Raji (cell line): ENCODE results near the gene ZSWIM5.

Experiments
- POLR2A ChIP-seq: IDR thresholded peaks from 2 replicates; pipeline ENCODE4 v1.6.1; 2011; ENCODE audit warnings: low read depth, low read length, control low read depth; ENCODE audit not compliant: insufficient read depth

Gene ZSWIM5

GRCh38 chr1:45155423-45155822 is 51.0 kb downstream of the ZSWIM5 start:
- TF ChIP-seq POLR2A: no peak

- no peak for TF ChIP-seq POLR2A
Observed at GRCh38 chr1:45152126-45152525, 54.3 kb downstream of the ZSWIM5 start.

DNA sequence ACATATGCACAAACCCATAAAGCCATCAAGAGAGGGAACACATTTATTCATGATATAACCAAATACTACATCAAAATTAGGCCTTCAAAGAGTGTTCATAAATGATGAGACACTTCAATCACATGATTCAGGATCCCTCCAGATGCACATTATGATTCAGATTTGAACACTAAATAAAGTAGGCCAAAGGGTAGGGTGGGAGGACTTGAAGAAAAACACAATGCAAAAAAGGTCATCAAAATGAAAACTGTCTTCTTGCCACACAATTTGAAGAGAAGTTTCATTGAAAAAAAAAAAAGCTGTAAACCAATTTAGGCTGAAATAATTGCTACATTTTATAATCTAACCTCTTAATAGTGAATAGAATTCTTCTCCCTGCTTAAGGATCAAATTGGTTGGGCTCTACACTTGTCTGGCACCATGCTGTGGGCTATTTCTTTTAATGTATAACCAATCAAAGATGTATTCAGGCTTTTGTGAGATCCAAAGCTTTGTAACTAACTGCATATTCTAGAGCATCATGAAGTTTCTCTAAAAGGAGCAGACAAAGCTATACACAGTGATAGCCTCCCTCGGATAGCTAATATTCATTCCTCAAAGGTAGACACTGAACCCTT is 58.1 kb downstream of the ZSWIM5 start:
- no peak for TF ChIP-seq POLR2A

DNA sequence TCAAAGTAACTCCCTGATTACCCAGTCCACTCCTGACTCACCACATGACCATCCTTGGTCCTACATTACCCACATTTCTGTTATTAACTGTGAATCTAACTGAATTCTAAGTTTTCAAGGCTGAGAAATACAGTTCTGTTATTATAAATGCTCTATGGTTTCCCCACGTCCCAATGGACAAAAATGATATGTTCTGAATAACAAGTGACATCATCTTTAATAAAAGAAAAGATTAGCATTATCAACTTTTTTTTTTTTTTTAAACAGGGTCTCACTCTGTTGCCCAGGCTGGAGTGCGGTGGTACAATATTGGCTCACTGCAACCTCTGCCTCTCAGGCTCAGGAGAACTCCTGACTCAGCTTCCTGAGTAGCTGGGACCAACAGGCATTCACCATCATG is 59.6 kb downstream of the ZSWIM5 start:
- no peak for TF ChIP-seq POLR2A

DNA sequence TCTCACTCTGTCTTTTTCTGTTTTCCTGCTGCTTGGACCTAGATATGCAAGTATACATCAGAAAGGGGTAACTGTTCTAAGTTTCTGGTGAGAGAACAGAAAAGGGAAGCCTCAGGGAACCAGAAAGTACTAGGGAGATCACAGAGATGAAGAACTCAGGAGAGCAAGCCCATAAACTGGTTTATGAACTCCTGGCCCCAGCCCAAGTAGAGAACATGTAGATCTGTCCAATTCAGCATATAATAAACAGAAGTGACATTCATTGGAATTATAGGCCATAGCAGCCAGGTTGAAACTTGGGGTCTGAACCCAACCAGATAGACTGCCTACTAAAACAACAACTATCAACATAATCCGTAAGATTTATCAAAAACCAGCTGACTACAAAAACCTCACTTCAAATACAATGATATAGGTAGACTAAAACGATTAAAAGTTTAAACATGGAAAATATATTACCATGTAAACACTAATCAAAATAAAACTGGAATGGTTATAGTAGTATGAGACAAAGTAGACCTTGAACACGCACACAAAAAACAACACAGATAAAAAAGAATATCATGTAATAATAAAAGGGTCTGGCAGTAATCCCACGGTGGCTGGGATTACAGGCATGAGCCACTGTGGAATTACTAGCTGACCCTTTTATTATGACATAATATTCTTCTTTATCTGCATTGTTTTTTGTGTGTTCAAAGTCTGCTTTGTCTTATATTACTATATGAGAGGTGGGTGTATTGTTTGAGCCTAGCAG is 65.0 kb downstream of the ZSWIM5 start:
- no peak for TF ChIP-seq POLR2A

- no peak for TF ChIP-seq POLR2A
Observed at GRCh38 chr1:45136984-45137383, 69.4 kb downstream of the ZSWIM5 start.

- TF ChIP-seq POLR2A: no peak
Observed at GRCh38 chr1:45135316-45135715, 71.1 kb downstream of the ZSWIM5 start.

- no peak for TF ChIP-seq POLR2A
Observed at GRCh38 chr1:45134461-45134873, 71.9 kb downstream of the ZSWIM5 start.

- TF ChIP-seq POLR2A: no peak
Observed at GRCh38 chr1:45123358-45123757, 83.0 kb downstream of the ZSWIM5 start.

- TF ChIP-seq POLR2A: no peak
Observed at GRCh38 chr1:45122724-45123123, 83.7 kb downstream of the ZSWIM5 start.

- no peak for TF ChIP-seq POLR2A
Observed at GRCh38 chr1:45117766-45118165, 88.6 kb downstream of the ZSWIM5 start.

DNA sequence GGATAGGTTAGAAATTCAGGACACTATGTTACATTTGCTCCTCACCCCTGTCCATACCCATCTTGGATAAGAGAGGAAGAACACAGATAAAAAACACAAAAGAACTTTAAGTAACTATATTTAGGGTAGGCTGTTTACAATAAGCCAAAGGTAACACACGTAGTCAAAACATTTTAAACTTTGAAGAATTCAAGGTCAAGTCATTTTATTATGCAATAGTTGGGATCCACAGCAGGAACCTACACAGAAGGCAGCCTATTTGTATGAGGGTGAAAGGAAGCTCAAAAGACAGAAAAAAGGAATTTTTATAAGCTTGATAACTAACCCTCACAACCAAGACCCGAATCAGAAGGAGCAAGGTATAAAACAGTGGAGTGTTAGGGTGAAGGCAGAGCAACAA is 89.6 kb downstream of the ZSWIM5 start:
- TF ChIP-seq POLR2A: no peak

- TF ChIP-seq POLR2A: no peak
Observed at GRCh38 chr1:45116340-45116739, 90.1 kb downstream of the ZSWIM5 start.

DNA sequence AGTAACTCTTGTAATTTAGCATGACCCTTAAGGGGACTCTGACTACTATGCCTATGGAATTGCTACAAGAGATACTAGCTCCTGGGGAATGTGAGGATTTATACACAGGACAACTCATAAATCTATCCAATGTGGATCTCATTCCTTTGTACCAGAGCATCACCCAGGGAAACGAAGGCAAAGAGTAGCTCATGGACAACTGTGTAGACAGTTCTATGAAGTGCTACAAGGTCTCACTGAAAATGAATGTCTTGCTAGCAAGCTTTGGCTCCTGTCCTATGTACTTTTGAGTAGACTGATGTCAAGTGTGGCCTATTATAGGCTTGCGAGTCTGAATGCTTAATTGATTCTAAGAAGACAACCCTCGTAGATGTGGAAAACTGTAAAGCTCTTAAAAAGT is 93.7 kb downstream of the ZSWIM5 start:
- TF ChIP-seq POLR2A: no peak

GRCh38 chr1:45111239-45111638 is 95.2 kb downstream of the ZSWIM5 start:
- no peak for TF ChIP-seq POLR2A

DNA sequence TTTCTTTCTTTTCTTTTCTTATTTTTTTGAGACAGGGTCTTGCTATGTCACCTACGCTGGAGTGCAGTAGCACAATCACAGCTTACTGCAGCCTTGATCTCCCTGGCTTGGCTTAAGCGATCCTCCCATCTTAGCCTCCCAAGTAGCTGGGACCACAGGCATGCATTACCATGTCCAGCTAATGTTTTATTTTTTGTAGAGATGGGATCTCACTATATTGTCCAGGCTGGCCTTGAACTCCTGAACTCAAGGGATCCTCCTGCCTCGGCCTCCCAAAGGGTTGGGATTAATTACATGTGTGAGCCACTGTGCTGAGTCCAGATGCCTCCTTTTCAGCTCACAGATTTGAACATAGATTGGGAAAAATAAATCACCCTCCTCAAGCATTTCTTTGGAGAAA is 98.6 kb downstream of the ZSWIM5 start:
- no peak for TF ChIP-seq POLR2A

- TF ChIP-seq POLR2A: no peak
Observed at GRCh38 chr1:45103534-45103933, 102.9 kb downstream of the ZSWIM5 start.

DNA sequence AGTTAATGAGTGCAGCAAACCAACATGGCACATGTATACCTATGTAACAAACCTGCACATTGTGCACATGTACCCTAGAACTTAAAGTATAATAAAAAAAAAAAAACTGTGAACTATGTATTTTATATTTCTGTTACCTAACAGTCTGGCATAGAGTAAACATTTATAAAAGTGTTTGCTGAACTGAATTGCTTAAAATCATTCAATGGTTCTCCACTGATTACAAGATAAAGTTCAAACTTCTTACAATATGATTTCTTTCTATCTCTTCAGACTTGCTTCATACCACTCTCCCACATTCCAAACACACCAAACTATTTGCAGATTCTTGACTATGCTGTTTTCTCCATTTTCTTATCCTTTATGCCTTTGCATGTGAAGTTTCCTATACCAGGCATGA is 104.5 kb downstream of the ZSWIM5 start:
- no peak for TF ChIP-seq POLR2A

DNA sequence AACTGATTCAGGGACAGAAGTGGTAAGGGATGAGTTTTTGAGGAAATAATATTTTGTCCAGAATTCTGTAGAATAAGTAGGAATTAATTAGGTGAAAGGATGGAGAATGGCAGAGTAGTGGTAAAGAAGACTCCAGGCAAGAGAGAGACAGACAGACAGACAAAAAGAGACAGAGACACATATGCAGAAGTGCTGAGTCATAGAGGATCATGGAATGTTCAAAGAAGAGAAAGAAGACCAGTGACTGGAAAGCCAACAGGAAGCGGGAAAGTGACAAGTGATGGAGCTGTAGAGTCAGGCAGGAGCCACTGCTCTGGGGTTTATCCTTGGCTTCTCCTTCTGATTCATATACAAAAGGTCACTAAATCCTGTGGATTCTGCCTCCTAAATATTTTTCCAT is 108.5 kb downstream of the ZSWIM5 start:
- no peak for TF ChIP-seq POLR2A
